H1 (cell line): Measurements from ENCODE around the gene CTNNA3. TPM values are rescaled to one million over a fixed set of nuclear protein-coding genes. Genes with fewer than 3 reads are reported as not detected.

Source experiments
- ATF2 ChIP-seq: IDR thresholded peaks from 2 replicates; pipeline ENCODE4 v1.6.1; 2012; ENCODE audit warnings: low read length, inconsistent platforms
- BRCA1 ChIP-seq: IDR thresholded peaks from 2 replicates; pipeline ENCODE4 v1.6.1; 2012; ENCODE audit warnings: low read depth, low read length, improper control_type of control experiment
- JUN ChIP-seq: IDR thresholded peaks from 2 replicates; pipeline ENCODE4 v1.6.1; 2011; ENCODE audit warnings: low read depth, mild to moderate bottlenecking, improper control_type of control experiment, low read length
- JUND ChIP-seq: IDR thresholded peaks from 2 replicates; pipeline ENCODE4 v1.6.1; 2011; ENCODE audit warnings: mild to moderate bottlenecking, improper control_type of control experiment, low read length
- KDM5A ChIP-seq: fragments of 200-600 bp; IDR thresholded peaks from 2 replicates; pipeline ENCODE4 v1.7.1; 2012; ENCODE audit warnings: mild to moderate bottlenecking, low read length, inconsistent platforms, mixed read lengths
- POLR2AphosphoS5 ChIP-seq: IDR thresholded peaks from 2 replicates; pipeline ENCODE4 v1.6.1; 2011; ENCODE audit warnings: low read depth, low read length
- SP1 ChIP-seq: IDR thresholded peaks from 2 replicates; pipeline ENCODE4 v1.6.1; 2011; ENCODE audit warnings: low read depth, low read length
- SP4 ChIP-seq: IDR thresholded peaks from 2 replicates; pipeline ENCODE4 v1.6.1; 2012; ENCODE audit warnings: low read length, inconsistent platforms
- polyA plus RNA-seq, 7 experiments: library from polyadenylated mRNA; depleted of rRNA in 3 of 7; stranded (reverse) in 5 of 7; unstranded in 2 of 7; fragments of >200 nt in 5 of 7; fragments of 200-250 nt in 2 of 7; gene quantifications; 1 replicate in 5 of 7; 2 replicates in 1 of 7; 4 replicates in 1 of 7; pipeline versions ENCODE4 v1.2.1 to v1.2.3, GENCODE V29; 2011 to 2013; ENCODE audit warnings: missing spikeins in 2 of 7, mixed read lengths in 2 of 7
- total RNA-seq: library from RNA; stranded (reverse); fragmentation: NEBNext Ultra II Directional; extraction: Animal tissue kit (Norgen Biotek cat#: 25700); gene quantifications from 2 replicates; pipeline ENCODE4 v1.2.1, GENCODE V29; 2021
- TF ChIP-seq, protein P1 (sequence below): fragments of 300-600 bp; sonication (generic); IDR thresholded peaks from 2 replicates; pipeline ENCODE4 v1.7.1; 2012; ENCODE audit warnings: low read length, moderate library complexity, mild to moderate bottlenecking, inconsistent platforms; ENCODE audit not compliant: insufficient replicate concordance
- TF ChIP-seq, protein P2 (sequence below): IDR thresholded peaks from 2 replicates; pipeline ENCODE4 v1.6.1; 2012; ENCODE audit warnings: inconsistent platforms

The CTNNA3 gene
- total and polyA plus RNA-seq, 2 of the 8 experiments (the other 6 are each of a cell fraction or from before 2014, with no cell fraction given): 1.3 to 1.5 TPM

- TF ChIP-seq, protein P1, sequence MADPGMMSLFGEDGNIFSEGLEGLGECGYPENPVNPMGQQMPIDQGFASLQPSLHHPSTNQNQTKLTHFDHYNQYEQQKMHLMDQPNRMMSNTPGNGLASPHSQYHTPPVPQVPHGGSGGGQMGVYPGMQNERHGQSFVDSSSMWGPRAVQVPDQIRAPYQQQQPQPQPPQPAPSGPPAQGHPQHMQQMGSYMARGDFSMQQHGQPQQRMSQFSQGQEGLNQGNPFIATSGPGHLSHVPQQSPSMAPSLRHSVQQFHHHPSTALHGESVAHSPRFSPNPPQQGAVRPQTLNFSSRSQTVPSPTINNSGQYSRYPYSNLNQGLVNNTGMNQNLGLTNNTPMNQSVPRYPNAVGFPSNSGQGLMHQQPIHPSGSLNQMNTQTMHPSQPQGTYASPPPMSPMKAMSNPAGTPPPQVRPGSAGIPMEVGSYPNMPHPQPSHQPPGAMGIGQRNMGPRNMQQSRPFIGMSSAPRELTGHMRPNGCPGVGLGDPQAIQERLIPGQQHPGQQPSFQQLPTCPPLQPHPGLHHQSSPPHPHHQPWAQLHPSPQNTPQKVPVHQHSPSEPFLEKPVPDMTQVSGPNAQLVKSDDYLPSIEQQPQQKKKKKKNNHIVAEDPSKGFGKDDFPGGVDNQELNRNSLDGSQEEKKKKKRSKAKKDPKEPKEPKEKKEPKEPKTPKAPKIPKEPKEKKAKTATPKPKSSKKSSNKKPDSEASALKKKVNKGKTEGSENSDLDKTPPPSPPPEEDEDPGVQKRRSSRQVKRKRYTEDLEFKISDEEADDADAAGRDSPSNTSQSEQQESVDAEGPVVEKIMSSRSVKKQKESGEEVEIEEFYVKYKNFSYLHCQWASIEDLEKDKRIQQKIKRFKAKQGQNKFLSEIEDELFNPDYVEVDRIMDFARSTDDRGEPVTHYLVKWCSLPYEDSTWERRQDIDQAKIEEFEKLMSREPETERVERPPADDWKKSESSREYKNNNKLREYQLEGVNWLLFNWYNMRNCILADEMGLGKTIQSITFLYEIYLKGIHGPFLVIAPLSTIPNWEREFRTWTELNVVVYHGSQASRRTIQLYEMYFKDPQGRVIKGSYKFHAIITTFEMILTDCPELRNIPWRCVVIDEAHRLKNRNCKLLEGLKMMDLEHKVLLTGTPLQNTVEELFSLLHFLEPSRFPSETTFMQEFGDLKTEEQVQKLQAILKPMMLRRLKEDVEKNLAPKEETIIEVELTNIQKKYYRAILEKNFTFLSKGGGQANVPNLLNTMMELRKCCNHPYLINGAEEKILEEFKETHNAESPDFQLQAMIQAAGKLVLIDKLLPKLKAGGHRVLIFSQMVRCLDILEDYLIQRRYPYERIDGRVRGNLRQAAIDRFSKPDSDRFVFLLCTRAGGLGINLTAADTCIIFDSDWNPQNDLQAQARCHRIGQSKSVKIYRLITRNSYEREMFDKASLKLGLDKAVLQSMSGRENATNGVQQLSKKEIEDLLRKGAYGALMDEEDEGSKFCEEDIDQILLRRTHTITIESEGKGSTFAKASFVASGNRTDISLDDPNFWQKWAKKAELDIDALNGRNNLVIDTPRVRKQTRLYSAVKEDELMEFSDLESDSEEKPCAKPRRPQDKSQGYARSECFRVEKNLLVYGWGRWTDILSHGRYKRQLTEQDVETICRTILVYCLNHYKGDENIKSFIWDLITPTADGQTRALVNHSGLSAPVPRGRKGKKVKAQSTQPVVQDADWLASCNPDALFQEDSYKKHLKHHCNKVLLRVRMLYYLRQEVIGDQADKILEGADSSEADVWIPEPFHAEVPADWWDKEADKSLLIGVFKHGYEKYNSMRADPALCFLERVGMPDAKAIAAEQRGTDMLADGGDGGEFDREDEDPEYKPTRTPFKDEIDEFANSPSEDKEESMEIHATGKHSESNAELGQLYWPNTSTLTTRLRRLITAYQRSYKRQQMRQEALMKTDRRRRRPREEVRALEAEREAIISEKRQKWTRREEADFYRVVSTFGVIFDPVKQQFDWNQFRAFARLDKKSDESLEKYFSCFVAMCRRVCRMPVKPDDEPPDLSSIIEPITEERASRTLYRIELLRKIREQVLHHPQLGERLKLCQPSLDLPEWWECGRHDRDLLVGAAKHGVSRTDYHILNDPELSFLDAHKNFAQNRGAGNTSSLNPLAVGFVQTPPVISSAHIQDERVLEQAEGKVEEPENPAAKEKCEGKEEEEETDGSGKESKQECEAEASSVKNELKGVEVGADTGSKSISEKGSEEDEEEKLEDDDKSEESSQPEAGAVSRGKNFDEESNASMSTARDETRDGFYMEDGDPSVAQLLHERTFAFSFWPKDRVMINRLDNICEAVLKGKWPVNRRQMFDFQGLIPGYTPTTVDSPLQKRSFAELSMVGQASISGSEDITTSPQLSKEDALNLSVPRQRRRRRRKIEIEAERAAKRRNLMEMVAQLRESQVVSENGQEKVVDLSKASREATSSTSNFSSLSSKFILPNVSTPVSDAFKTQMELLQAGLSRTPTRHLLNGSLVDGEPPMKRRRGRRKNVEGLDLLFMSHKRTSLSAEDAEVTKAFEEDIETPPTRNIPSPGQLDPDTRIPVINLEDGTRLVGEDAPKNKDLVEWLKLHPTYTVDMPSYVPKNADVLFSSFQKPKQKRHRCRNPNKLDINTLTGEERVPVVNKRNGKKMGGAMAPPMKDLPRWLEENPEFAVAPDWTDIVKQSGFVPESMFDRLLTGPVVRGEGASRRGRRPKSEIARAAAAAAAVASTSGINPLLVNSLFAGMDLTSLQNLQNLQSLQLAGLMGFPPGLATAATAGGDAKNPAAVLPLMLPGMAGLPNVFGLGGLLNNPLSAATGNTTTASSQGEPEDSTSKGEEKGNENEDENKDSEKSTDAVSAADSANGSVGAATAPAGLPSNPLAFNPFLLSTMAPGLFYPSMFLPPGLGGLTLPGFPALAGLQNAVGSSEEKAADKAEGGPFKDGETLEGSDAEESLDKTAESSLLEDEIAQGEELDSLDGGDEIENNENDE: no peak
- TF ChIP-seq POLR2AphosphoS5 (no peak), KDM5A (no peak), SP4 (no peak), JUN (no peak), BRCA1 (no peak), JUND (no peak), SP1 (no peak), ATF2 (no peak)
- TF ChIP-seq, protein P2, sequence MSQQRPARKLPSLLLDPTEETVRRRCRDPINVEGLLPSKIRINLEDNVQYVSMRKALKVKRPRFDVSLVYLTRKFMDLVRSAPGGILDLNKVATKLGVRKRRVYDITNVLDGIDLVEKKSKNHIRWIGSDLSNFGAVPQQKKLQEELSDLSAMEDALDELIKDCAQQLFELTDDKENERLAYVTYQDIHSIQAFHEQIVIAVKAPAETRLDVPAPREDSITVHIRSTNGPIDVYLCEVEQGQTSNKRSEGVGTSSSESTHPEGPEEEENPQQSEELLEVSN: no peak
Observed at GRCh38 chr10:66783316-66783715, 912.7 kb downstream of the CTNNA3 start (continued).
